ENCODE measurements around the gene THADA.
A peak's percentile ranks its signal among the peaks of the same experiment; 100 is the strongest.

Gene THADA

DNA sequence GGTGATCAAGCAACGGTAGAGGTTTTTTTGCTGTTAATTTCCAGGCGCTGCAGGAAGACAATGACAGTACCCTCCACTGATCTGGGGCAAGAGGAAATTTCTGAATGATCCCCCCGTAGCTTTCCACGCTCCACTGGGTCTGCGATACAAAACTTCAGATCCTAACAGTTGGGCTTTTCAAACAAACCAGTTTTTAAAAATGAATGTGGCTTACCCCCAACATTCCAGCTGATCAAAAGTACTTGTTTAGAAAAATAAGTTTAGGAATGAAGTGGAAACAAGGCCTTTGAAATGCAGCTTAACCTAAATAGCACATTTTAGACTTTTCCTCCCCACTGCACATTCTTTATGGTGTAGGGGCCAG, 375.1 kb downstream of the THADA start:
- no peak for DNase-seq

DNA sequence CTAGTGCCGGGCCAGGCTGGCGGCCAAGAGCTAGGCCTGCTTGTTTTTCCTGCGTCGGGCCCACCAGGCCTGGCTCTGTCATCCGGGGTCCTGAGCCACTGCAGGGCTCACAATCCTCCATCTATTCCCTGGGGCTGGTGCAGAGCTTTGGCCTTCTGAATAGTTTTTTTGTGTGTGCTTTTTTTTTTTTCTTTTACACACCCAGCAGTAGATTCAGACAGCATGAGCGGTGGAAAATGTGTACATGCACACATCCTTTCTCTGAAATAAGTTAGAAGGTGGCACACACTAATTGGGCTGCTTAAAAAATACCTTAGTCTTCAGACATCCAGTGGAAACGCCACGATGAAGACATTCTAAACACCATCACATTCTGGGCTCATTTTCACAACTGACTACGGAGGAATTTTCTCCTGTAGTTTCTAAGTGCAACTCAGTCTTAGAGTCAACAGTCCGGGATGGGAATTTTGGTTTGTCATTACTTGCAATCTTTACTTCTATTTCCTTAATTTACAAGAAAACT, 375.5 kb downstream of the THADA start:
- DNase-seq: no peak

DNA sequence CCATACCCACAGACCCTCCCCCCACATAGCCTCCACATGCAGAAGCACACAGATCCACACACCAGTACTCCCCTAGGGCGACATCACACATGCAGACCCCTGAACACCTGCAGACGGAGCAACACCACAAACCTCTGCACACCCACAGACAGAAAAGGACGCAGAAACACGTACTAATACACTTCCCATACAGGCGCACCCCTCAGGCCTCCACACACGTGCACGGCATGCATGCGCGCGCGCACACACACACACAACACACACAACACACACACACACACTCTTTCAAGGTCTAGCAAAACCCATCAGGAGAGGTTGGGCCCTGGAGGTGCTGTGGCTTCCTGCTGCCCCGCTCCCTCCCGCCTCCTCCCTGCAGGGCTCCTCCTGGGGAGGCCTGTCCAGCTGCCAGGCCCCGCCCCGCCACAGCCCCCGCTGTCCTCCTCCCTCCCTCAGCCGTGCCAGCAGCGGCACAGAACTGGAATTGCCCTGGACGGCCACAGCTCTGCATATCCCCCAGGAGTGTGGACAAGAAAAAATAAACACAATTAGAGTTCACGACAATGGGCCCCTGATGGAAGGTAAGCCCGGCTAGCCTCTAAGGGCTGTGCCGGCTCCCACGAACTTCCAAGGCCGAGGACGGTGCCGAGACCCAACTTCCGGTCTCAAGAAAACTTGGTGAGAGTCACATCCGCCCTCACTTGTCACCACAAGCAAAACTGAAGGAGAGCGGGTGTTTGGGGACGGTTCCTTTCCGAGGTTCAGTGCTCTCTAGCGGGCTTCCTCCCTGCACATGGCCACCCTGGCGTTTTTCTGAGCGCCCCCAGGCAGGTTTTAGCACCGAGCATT, 376.2 kb downstream of the THADA start:
- DNase-seq: peak; percentile 87

DNA sequence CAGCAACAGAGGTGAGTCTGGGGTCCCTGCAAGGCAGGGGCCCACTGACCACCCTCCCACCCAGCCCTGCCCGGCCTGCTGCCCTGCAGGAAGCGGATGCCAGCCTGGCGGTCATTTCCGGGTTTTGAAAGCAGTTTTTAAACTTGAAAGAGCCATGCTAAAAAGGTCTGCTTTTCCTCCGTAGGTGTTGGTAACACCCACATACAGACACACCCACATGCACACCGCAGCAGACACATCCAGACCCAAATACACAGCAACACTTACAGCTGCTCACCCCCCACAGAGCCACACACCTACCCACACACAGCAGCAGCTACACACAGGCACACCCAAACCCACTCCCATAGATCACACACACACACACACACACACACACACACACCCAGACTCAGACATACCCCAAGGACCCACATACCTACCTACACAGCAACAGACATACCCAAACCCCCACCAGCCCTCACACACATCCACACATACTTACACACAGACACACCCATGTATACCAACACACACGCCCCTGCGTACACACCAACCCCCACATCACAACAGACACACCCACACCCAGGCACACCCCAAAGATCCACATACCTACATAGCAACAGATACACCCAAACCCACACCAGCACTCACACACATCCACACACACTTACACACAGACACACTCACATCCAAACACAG, 377.0 kb downstream of the THADA start:
- no peak for DNase-seq

DNA sequence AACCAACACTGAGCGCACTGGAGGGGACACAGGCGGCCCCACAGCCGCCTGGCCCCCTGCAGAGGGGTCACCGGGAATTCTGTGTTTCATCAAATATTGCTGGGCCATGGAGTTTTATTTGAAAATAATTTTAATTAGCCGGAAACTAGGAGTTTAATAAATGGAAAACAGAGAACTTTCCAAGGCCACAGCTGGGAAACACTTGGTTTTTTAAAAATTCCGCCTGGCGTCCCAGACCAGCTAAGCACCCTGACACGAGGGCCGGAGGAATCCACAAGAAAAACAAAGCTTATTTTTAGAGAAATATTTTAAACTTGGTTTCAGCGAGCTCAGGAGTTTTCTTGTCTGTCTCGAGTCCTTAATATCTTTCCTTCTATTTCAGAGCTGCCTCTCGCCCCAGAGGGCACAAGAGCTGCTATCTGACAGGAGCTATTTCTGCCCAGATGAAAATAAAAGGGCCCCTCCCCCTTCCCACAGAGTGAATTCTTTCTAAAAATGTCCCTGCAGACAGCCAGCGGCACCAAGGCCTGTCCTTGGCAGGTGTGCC, 377.6 kb downstream of the THADA start:
- DNase-seq: peak; percentile 79

DNA sequence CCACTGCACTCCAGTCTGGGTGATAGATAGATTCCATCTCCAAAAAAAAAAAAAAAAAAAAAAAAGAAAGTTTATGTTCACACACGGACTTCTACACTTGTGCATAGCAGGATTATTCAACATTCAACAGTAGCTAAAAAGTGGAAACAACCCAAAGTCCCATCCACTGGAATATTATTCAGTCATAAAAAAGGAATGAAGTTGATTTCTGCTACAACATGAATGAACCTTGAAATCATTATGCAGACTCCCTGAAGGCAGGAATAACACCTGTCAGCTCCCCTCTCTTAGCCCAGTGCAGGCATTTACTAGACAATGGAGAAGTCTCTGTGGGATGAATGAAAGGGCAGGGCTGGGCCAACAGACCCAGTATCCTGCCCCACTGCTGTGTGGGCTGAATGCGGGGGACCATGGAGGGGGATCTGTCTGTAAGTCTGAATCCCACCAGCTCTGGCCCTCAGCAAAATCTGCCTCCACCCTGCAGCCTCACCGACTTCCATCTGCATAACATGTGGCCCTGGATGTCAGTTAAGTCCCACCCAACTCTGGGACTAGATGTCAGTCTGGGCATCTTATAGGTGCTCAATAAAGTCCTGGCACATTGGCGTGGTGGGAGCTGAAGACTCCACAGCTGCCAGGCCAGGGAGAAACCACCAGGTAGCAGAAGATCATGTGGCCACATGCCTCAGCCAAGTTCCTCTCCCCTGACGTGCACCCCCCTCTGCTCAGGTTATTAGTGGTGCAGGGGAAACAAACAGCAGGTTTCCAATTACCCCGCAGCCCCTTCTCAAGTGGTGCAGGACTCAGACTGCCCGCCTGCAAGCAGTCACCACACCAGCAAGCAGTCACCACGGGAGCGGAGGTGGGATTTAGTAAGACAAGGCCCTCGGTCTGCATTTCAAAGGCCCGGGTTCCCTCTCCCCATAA, 378.3 kb downstream of the THADA start:
- no peak for DNase-seq

DNA sequence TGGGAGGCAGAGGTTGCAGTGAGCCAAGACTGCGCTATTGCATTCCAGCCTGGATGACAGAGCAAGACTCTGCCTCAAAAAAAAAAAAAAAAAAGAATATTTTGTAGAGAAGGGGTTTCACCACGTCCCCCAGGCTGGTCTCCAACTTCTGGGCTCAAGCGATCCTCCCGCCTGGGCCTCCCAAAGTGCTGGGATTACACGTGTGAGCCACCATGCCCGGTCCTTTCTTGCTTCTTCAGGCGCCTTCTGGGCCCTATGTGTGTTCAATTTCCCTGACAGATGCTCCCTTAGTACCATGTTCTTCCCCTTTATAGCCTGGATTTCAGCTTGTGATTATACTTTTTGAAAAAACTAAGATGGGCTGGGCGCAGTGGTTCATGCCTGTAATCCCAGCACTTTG, 379.2 kb downstream of the THADA start:
- DNase-seq: no peak

DNA sequence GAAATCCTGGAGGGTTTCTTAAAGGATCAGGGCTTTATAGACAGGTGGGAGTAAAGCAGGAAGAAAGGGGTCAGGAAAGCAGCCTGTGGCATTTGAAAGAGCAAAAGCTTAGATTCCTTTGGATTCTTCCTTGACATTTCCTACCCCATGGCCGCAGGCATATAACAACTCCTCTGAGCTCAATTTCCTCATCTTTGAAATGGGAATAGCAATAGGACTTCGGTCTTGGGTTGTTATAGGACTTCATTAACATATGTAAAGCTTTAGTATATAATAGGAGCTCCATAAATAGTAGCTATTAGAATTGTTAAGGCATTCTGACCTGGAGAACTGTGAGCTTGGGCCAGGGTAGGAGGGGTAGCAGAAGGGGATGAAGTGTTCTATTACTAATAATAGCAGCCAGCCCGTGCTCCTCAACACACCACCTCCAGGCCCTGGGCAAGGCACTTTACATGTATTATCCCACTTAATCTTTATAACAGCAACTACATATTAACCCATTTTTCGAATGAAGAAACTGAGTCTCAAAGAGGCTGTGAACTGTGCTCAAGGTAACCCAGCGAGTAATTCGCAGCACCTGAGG, 380.1 kb downstream of the THADA start:
- DNase-seq: no peak

DNA sequence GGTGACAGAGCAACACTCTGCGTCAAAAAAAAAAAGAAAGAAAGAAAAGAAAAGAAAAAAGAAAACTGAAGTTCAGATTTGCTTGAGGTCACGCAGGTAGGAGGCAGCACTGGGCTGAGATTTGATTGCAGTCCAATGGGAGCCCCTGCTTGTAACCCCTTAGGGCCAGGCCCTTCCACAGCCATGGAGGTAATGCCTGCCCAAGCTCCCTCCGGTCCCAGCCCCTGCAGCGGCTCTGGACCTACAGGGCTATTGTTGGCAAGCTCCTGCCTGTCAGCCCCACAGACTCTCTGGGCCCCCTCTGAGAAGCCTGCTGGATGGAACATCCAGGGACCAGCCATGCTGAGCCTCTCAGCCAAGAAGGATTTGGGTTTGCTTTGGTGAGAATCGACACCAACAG, 381.6 kb downstream of the THADA start:
- no peak for DNase-seq

DNA sequence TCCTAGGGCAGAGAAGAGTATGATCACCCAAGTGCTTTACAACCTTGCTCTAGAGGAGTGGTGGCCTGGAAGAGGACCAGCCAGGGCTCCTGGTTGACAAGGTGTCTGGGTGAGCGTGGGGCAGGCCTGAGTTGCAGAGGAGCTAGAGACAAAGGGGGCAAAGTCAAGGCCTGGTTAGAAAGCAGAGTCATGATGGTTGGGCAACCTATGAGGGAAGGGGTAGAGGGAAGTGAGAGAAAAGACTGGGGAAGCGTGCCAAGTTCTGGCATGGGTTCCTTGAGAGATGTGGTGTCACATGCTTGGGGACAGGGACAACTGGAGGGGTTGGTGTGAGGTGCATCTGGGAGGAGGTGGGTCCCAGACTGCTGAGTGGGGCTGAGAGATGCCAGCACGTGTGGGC, 382.9 kb downstream of the THADA start:
- no peak for DNase-seq

DNA sequence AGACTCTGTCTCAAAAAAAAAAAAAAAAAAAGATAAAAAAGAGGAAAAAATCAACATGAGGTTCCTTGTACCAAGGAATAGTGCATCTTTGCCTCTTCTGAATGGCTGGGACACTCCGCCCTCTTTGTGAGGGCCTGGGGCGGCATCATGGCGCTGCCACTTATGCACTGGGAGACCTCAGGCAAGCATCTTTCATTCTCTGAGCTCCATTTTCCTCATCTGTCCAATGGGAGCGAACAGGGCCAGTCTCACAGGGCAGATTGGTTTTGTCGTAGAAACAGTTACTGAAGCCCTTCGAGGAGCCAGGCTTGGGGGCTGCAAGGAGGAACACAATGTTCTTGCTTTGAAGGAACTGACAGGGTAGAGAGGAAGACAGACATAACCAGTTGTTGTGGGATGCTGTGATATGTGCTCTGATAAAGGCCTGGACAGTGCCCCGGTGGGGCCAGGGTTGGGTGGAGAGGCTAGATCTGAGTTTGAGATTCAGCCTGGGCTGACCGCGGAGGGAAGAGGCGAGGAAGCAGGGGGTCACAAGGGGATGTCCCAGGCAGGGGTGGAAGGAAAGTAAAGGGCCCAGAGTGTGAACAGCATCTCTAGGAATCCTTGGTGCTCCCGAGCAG, 383.5 kb downstream of the THADA start:
- no peak for DNase-seq

DNA sequence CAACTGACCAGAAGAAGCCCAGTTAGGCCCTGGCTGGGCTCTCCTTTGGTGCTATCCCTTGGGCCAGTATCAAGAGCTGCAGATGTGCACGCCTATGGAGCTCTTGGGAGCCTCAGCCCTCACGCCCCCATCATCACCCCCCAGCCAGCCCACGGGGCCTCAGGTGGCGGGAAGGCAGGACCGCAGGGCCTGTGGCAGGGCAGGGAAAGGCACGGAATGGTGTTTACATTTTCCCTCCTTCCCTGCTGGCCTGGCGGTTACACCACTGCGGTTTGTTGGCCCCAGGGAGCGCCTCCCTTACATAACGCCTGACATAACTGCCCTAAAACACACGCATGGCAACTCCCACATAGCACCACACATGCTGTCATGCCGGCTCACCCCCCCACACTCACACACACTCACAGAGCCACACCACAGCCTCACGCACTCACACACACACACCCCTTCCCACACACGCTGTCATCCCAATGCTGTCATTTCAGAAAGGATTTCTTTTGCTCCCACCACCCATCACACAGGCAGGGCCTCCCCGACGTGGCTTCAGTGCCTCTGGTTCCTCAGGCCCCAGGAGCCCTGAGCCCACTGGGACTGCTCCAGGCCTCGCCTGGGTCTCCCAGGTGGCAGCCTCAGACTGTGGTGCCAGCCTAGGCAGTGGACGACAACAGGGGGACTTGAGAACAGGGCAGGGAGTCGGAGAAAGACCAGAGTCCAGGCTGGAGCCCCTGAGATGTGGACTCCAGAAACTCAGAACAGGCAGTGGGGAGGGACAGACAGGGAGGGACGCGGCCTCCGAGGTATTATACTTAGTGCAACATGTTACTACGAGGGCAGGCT, 385.2 kb downstream of the THADA start:
- DNase-seq: peak; percentile 63

DNA sequence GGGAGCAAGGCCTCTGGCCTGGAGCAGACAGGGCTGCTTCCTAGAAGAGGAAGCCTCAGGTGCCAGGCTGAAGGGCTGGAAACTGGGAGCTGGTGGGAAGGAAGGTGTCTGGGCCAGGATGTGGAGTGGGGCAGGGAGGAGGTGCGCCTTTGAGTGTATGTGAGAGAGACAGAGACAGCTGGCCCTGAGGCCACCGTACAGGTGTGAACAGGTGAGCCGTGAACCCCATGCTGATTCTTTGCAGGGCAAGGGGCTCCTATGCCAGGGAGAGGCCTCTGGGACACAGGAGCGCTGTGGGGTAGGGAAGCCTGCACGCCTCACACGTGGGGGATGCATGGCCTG, 385.7 kb downstream of the THADA start:
- no peak for DNase-seq

DNA sequence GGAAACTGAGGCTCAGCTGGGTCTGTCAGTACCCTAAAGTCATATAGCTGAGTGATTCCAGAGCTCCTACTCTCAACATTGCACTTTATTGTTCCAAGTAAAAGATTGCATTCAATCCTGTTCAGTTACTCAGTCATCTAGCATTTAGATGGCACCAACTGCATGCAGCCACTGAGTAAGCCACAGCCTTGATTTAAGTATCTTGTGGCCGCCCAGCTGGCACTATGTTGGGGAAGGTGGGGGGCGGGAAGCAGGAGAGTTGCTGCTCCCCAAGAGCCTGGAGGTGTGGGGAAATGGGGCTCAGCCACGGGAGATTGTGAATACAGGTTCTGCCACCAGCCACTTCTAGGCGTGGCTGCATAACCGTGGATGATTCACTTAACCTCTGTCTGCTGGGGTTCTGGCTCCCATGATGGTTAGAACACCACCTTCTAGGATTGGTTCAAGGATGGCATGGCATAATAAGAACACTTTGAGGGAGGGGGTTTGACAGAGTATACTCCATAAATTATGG, 386.6 kb downstream of the THADA start:
- no peak for DNase-seq

DNA sequence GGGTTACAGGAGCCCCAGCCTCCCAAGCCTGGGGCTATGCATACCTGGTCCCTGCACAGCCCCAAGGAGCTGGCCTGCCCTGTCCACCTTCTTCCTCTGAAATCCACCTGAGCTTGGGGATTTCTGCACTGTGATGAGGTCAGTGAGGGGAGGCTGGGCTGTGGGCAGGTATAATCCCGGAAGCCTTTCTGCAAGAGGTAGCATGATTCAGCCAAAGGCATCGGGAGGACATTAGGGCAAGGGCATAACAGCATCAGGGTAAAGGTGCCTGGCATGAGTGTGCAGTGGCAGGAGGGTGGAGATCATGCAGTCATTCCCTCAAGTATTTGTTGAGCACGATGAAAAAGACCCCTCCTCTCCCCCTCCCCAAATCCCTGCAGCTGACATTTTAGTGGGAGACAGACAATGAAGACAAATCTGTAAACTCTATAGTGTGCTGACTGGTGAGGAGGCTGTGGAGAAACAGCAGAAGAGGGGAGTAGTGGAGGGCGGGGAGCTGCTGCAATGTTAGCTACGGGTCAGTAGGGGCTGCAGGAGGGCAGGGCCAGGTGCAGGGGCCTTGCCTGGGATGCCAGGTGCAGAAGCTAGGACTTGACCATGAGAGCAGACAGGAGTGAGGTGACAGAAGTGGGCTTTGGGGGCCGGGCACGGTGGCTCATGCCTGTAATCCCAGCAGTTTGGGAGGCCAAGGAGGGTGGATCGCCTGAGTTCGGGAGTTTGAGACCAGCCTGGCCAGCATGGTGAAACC, 388.1 kb downstream of the THADA start:
- no peak for DNase-seq

DNA sequence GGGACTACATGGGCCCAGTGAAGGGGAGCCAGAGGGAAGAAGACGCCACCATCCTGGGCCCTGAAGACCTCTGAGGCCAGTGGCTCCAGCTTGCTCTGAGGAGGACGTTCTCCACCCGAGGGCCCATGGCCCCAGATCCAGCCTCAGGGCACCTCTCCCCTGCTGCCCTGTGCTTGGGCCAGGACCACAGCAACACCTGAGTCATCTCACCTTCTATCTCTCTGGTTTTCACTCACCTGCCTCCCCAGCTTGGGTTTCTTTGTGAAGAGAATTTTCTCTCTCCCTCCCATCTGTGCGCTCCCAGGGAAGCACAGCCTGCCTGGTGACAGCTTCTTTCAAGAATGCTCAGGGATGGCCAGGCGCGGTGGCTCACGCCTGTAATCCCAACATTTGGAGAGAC, 389.2 kb downstream of the THADA start:
- no peak for DNase-seq

DNA sequence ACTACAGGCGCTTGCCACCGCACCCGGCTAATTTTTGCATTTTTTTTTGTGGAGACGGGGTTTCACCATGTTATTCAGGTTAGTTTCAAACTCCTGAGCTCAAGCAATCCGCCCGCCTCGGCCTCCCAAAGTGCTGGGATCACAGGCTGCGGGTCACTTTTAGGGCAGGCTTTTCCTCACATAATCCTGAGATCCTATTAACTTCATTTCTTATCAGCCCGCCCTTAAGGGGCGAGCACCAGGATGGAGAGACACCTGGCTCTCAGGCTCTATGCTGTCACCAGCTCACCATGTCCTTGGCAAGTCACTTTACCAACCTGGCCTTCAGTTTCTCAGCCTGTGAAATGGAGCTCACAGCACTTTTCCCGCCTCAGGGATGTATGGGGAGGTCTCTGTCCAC, 392.5 kb downstream of the THADA start:
- no peak for DNase-seq

DNA sequence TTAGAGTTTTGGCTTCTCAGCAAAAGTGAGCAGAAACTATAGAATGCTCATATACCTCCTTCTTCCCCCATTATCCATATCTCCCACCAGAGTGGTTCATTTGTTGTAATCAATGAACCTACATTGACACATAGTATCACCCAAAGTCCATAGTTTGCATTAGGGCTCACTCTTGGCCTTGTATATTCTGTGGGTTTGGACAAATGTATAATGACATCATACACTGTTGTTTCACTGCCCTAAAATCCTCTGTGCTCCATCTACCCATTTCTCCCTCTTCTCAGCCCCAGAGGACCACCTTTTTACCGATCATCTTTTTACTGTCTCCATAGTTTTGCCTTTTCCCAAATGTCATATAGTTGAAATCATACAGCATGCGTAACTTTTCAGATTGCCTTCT, 393.5 kb downstream of the THADA start:
- DNase-seq: no peak

DNA sequence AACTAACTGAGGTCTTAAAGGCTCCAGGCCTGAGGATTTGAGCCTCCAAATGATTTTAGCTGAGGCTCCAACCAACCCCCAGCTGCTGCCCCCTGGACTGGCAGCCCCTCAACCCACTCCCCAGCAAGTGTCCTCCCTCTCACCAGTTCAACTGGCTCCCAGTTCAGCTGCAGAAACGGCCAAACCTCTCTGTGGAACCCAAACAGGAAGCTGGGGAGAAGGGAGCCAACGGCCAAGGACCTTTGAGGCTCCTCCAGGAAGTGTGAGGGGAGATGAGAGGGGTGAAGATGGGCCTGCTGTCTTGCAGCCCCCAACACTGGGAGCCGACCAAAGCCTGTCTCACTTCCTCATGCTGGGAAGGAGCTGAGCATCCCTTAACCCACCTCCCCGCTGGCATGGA, 394.3 kb downstream of the THADA start:
- DNase-seq: no peak

DNA sequence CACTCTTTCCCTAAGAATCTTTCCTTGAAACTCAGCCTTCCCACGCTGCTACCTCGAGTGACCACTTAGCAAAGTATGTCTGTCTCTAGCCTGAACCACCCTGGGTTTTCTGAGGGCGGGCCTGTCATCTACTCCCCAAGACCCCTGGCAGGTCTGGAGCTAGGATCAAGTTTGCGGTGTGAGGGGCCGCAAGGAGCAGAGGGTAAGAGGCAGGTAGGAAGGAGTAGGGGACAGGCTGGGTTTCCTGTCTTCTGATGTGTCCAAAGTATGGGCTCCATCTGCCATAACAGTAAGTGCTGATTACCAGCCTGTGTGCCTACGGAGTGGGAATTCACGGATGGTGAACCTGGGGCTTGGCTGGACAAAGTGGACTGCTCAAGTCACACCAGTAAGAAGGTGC, 394.8 kb downstream of the THADA start:
- no peak for DNase-seq
